GM21723 (cell line): Measurements from ENCODE around the gene MFSD11.
"Not testable (repeated sequence)": the region's sequence is repeated elsewhere in the genome, so short reads cannot be mapped to it uniquely, and the experiment has no call there.

Experiments
- ATAC-seq: cut with Tn5 transposase; IDR thresholded peaks from one replicate; pipeline ENCODE4 v1.9.1; 2021; ENCODE audit warnings: mild to moderate bottlenecking, moderate library complexity; ENCODE audit not compliant: unreplicated experiment

The MFSD11 gene

DNA sequence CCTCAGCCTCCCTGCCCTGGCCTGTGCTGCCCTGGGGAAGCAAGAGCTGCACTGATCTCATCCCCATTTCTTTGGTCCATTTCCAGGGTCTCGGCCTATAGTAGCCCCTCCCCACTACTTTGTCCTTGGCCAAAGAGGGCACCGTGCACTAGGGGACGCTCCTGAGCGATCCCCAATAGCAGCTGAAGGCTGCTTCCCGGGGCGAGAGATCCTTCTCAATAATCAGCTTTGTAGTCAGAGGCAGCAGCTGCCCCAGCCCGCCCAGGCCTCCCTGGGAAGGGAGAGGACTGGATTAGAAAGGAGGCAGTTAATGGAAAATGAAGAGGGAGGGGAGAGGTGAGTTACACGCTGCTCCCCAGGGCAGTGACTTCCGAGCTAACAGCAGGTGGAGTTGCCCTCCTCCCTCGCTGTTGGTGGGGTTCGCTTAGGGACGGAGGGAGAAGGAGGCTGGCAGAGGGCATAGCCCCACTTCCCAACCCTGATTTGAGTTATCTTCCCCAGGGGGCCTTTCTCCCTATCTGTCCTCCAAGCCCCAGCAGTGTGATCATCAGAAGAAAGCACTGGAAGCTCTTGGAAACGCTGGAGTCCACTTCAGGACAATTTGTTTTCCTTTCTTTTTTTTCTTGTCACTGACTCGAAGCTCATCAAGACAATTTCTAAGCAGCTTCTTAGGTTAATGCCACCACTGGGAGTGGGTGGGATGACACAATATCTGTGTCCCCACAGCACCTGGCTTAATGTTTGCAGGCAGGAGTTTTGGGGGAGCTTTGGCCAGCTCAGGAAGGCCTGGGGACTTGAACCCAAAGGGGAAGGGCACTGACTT lies 29.7 kb upstream of the MFSD11 start:
- ATAC-seq: no peak

- ATAC-seq: no peak
These were observed 28.6 kb upstream of the MFSD11 start for GRCh38 chr17:76709077-76709950.

DNA sequence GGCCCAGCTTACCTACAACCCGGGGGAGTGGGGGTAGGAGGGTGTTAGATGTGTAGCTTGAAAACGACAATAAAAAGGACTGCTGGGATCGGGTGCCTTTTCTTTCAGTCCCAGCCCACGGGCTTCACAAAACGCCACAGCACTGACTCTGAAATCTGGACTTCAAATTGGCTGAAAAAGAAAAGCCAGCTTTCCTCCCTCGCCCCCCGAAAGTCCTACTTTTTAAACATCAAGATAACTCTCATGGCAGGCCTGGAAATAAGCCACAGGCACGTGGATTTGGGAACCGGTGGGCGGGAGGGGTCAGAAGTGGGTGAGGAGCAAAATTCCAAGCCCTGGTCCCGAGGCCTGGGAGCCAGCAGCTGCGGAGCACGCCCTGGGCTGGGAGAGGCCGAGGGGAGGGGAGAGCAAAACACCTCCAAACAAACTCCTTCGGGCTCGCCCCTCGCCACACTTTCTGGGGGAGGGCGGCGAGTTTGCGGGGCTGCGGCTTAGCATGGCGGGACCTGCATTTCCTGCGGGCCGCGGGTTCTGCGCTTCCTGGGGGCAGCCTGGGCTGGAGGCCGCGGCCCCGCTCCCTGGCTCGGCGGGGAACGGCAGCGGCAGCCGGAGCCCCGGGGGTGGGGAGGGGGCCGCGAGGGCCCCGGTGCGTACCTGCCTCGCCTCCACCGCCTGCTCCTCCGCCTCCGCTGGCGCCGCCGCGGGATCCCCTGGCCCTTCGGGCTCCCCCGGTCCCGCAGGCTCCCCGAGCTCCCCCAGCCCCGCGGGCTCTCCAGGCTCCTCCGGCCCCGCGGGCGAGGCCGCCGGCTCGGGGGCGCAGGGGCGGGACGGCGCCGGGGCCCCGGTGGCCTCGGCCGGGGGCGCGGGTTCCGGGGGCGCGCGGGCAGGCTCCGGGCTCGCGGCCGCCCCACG lies 27.7 kb upstream of the MFSD11 start:
- ATAC-seq: not testable (repeated sequence)

- peak; percentile 59 for ATAC-seq
These were observed 26.9 kb upstream of the MFSD11 start, which contains the start of gene MXRA7 for GRCh38 chr17:76710863-76711611. TSS of gene MXRA7 (minus strand) at chr17:76710965. CDS start at chr17:76710946, 19 bp downstream.

- not testable (repeated sequence) for ATAC-seq
These were observed 25.6 kb upstream of the MFSD11 start for GRCh38 chr17:76712321-76712720.

- ATAC-seq: no peak
These were observed 24.2 kb upstream of the MFSD11 start for GRCh38 chr17:76713765-76714164.

DNA sequence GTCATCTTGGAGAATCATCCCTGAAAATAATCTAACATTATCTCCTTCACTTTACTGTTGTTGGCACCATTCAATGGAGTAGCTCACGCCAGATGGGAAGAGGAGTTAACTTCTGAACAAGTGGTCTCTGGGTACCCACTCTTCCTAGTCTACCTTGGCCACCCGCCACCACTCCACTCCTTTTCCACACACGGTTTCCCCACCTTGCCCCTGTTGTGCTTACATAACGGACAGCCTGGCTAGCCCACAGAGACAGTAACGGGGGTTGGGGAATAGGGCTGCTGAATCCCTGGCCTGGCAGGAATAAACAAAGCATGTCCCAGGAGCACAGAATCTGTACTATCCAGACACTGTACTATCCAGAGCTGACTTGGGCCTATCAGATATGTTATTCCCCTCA lies 23.6 kb upstream of the MFSD11 start:
- ATAC-seq: no peak

- ATAC-seq: no peak
These were observed 23.0 kb upstream of the MFSD11 start for GRCh38 chr17:76714822-76715495.

DNA sequence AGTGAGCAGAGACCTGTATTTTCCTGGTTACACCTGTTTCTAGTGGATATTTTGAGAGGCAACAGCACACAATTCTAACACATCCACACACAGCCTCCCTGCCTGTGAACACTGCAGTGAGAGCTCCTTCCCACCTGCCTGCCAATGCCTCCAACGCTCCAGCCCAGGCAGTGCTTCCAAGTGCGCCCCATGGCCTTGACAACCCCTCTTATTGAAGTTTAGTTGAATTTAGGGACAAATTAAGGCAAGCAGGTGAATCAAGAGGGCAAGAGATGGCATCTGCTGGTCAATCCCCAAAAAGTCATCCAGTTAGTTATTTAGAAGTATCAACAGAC lies 22.5 kb upstream of the MFSD11 start:
- ATAC-seq: no peak

DNA sequence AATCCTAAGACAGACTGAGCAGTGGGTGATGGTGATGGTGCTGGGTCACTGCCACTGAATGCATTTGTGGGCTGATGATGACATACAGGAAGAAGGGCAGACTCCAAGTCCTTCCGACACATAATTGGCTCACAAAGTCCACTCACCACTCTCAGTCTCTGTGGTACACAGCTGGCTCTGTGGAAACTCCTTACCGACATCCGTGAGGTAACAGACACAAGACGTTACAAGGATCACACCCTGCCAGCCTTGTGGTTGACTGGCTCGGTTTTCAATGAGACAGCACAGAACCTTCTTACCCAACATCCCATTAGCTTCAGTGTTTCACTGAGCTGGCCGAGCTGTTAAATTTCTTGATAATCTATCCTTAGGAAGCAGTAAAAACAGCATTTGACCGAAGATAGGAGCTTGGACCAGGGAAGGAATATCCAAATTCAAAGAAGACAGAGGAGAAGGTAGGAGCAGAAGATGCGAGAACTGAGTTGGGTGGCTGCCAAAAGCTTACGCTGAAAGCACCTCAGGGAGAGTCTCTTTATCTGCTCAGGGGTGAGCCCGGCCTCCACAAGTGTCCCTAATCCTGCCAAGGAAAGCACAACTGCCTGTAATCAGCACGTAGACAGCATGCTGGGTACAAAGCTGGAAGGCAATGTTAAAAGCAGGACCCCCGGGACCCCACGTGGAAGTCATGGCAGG lies 21.6 kb upstream of the MFSD11 start:
- ATAC-seq: no peak

GRCh38 chr17:76716839-76717215 lies 21.1 kb upstream of the MFSD11 start:
- ATAC-seq: no peak

GRCh38 chr17:76718516-76718915 lies 19.4 kb upstream of the MFSD11 start:
- no peak for ATAC-seq

- no peak for ATAC-seq
These were observed 17.7 kb upstream of the MFSD11 start for GRCh38 chr17:76720211-76720610.

DNA sequence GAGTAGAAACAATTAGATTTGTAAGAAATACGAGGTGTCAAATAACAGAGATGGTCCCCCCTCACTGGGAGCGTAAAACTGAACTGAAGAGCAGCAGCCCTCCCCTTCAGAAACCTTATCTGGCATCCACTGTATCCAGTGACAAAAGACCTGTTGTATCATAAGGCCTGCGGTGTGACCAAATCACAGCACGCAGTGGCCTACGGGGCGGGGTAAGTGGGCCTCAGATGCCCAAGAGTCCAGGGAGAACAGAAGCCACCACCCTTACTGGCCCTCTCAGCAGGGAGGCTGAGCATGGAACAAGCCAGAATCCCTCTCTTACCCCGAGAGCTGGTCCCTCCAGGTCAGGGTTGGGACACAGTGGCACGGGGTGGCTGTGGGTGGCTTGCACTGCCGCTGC lies 17.0 kb upstream of the MFSD11 start:
- no peak for ATAC-seq

DNA sequence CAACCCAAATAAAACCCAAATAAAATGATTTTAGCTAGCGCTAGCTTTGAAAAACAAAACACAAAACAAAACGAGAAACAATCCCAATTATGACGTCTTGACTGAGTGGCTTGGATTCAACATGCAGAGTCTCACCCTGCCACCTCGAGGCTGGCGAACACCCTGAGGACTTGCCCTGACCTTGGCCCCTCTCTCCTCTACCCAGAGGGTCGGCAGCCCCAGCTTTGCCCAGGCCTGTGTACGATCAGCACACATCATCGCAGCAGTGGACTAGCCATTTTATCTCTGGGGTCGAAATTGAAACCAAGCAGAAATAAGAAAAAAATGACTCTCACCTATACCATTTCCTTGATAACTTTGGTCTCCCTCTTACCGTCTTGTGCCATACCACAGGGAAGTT lies 16.5 kb upstream of the MFSD11 start:
- no peak for ATAC-seq

DNA sequence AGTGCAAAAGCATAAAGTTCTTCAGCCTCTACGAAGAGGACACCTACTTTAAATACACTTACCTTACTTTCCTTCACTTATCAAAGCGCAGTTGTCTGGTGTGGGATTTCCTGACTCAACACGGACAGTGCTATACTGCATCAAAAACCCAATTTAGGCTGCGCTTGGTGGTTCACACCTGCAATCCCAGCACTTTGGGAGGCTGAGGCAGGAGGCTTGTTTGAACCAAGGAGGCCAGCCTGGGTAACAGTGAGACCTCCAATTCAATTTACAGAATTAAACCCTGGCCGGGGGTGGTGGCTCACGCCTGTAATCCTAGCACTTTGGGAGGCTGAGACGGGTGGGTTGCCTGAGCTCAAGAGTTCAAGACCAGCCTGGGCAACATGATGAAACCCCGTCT lies 15.6 kb upstream of the MFSD11 start:
- no peak for ATAC-seq

DNA sequence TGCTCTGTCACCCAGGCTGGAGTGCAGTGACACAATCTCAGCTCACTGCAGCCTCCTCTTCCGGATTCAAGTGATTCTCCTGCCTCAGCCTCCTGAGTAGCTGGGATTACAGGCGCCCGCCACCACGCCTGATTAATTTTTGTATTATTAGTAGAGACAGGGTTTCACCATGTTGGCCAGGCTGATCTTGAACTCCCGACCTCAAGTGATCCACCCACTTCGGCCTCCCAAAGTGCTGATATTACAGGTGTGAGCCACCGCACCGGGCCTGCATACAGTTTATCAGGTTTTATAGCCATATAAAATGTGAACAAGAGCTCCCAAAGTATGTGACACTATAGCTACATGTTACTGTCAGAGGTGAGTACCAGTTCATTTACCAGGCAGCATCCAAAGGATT lies 14.9 kb upstream of the MFSD11 start:
- ATAC-seq: not testable (repeated sequence)

DNA sequence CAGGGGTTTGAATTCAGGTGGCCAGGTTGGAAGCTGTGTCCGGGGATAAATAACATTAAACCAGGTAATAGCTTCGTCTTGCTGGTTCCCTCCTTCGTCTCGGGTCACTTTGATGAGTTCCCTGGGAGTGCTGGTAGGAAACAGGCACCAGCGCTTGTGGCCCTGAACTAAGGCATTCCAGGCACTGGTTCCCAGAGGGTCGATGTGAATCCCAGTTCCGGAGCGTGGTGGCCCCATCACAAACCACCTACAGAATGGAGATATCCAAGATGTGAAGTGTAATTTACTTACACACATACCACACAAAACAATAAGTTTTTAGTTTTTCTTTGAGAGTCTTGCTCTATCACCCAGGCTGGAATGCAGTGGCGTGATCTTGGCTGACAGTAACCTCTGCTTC lies 14.1 kb upstream of the MFSD11 start:
- ATAC-seq: no peak

DNA sequence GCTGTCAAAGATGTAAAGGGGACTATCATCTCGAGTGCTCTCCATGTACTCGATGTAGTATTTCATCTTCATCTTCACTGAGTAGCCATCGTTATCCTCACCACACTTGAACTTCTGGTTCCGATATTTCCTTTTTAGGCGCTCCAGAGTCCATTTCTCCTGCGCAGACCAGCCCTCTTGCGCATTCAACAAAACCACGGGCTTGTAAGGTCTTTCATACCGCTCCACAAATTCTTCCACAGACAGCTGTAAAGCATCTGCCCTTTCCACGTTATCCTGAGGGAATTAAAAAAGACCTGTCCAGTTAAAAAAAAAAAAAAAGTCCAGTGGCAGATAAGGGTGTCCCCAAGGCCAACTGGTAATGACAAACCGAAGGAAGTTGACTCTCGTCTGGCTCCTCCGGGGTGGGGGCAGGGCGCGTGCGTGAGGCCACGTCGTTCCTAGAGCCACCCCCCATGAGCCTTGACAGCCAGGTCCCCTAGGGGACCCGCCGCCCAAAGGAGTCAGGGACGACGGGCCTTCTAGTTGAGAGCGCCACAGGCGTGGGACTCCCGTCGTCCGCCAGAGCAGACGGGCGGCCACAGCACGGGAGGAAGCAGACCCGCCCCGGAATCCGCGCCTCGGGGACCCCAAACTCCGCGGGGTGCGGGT lies 12.2 kb upstream of the MFSD11 start:
- ATAC-seq: peak; percentile 25
